Stomach (tissue), 9 donors: ENCODE results near the gene LRFN4. TPM values are rescaled to one million over a fixed set of nuclear protein-coding genes. Genes with fewer than 3 reads are reported as not detected.

Experiments
- DNase-seq, 2 donors: peaks; one replicate each; pipeline versions ENCODE4 v3.0.0 to v3.0.0-alpha.2; 2013 to 2019
- H3K27ac ChIP-seq, 5 donors: fragments of 200-600 bp in 4 of 5; sonication (generic) in 4 of 5; one replicate each; pipeline ENCODE4 v1.5.1; 2013 to 2019; ENCODE audit warnings: mild to moderate bottlenecking in 1 of 5, moderate library complexity in 1 of 5
- H3K27me3 ChIP-seq, 3 donors: fragments of 200-600 bp; sonication (generic); one replicate each; pipeline ENCODE4 v1.5.1; 2017 to 2019; ENCODE audit warnings: mixed run types in 1 of 3
- H3K36me3 ChIP-seq, 4 donors: fragments of 200-600 bp; sonication (generic); 1 replicate in 3 of 4; 2 replicates in 1 of 4; pipeline ENCODE4 v1.5.1; 2016 to 2019
- H3K4me1 ChIP-seq, 4 donors: fragments of 200-600 bp; sonication (generic); one replicate each; pipeline ENCODE4 v1.5.1; 2016 to 2019
- H3K4me3 ChIP-seq, 4 donors: fragments of 200-600 bp; sonication (generic) in 3 of 4; one replicate each; pipeline ENCODE4 v1.5.1; 2016 to 2019; ENCODE audit warnings: mild to moderate bottlenecking in 1 of 4
- H3K9me3 ChIP-seq, 4 donors: fragments of 200-600 bp; sonication (generic); one replicate each; pipeline ENCODE4 v1.5.1; 2016 to 2019
- CTCF ChIP-seq, 7 experiments: fragments of 450-650 bp in 4 of 7; fragments of 200-600 bp in 3 of 7; sonication (generic) in 3 of 7; IDR thresholded peaks; one replicate each; pipeline ENCODE4 v1.5.1; 2016 to 2019; ENCODE audit warnings: antibody characterized with exemption in 7 of 7, control low read depth in 2 of 7, mild to moderate bottlenecking in 1 of 7
- EP300 ChIP-seq: sonication (generic); formaldehyde crosslinking; IDR thresholded peaks from one replicate; pipeline ENCODE4 v1.6.1; 2017; ENCODE audit warnings: antibody characterized with exemption
- POLR2A ChIP-seq, 4 donors: fragments of 450-650 bp; IDR thresholded peaks; one replicate each; pipeline ENCODE4 v1.6.1; 2016; ENCODE audit warnings: antibody characterized with exemption in 4 of 4, control low read depth in 2 of 4, mild to moderate bottlenecking in 1 of 4, moderate library complexity in 1 of 4
- POLR2AphosphoS5 ChIP-seq, 3 donors: sonication (generic); formaldehyde crosslinking; IDR thresholded peaks; one replicate each; pipeline ENCODE4 v1.6.1; 2016; ENCODE audit warnings: antibody characterized with exemption in 3 of 3
- WGBS, 5 donors: extraction: QIAGEN DNeasy Blood & Tissue Kit in 3 of 5; methylation state at CpG; one replicate each; pipeline versions ENCODE4 v1.1.5 to v1.1.7; 2013 to 2018; 5-methylcytosine and 5-hydroxymethylcytosine counted together
- intact Hi-C: fragments of 100-400 bp; cut with DNase I; formaldehyde crosslinking; loops from one replicate; pipeline ENCODE4 v1.15.1; 2023; ENCODE audit warnings: low total_unique reads
- polyA plus RNA-seq, 3 donors: library from polyadenylated mRNA; stranded (reverse); fragments of 200-250 nt; gene quantifications; one replicate each; pipeline ENCODE4 v1.2.3, GENCODE V29; 2013
- total RNA-seq, 5 donors: library from RNA; depleted of rRNA; stranded (reverse); fragments of >200 nt; gene quantifications; one replicate each; pipeline versions ENCODE4 v1.1.0 to v1.2.3, GENCODE V29; 2014 to 2016
- donor health status: healthy with polysubstance abuse.
- donor health status: Bipolar disorder and iron deficiency.
- donor health status: healthy.

Gene LRFN4
- total and polyA plus RNA-seq, 8 donors, result 2.1 to 37.9 (median 12.7) TPM

DNA sequence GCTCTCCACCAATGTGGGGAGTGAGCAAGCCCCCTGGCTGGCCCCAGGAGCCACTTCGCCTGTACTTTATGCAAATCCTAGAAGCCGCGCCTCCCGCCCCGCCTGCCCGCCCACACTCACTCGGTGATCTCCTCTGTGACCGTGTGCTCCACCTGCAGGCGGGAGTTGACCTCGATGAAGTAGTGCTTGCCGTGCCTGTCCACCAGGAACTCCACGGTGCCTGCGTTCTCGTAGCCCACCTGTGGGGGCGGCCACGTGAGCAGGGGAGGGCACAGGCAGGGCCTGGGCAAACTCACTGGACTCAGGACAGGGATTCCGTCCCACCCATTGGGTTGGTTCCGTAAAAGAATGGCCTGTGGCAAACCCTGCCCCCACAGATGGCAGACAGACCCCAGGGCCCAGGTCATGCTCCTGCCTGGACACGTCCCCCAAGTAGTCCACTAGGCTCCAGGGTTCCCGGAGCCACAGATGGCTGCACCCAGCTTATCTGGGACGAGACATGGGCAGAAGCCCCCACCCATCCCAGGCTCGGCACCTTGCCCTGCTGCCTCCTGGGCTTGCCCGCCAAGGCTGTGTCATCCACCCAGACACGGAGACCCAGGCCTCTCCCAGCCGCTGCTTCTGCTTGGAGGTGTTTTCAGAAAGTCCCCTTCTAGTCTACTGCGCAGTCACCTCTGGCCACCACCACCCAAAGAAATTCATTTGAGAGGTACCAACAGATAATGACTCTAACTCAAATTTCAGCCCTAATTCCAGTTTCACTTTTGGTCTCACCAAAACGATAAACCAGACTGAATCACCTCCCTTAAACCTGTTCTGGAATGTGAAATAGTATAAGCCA is 12.1 kb downstream of the LRFN4 start:
- DNase-seq, result peak; percentile 85 to 89
- H3K27me3 ChIP-seq, result no peaks in the 10 kb centered on the region
- H3K36me3 ChIP-seq, result peaks cover 7 to 33% (median 21%) of the 10 kb centered on the region in 4 donors
- peak overlapping the region in 1 of 5 donors; percentile 60 for H3K27ac ChIP-seq
- intact Hi-C loops, result no loop called here
- H3K4me1 ChIP-seq, result peaks cover 0 to 12% (median 5%) of the 10 kb centered on the region in 4 donors
- TF ChIP-seq EP300 (no peak), POLR2AphosphoS5 (IDR thresholded peaks at IDR 0.05) (peak in 1 of 3 donors; percentile 33), CTCF (IDR thresholded peaks at IDR 0.05) (peak in 4 of 7 experiments; percentile 19 to 66 (median 46))
- WGBS, 5 donors, result 37 to 48% (median 41%) methylated on average over 15 to 27 of the region's 27 CpGs
- H3K9me3 ChIP-seq, result no peaks in the 10 kb centered on the region
- H3K4me3 ChIP-seq, result no peak overlapping the region

- WGBS, 5 donors, result 91 to 97% (median 93%) methylated on average over 9 of the region's 9 CpGs
- TF ChIP-seq EP300, result no peak
- TF ChIP-seq POLR2A (IDR thresholded peaks at IDR 0.05), result no peak
- no peak for TF ChIP-seq CTCF (IDR thresholded peaks at IDR 0.05)
- no peak for TF ChIP-seq POLR2AphosphoS5 (IDR thresholded peaks at IDR 0.05)
- H3K36me3 ChIP-seq, result peaks cover 7 to 33% (median 21%) of the 10 kb centered on the region in 4 donors
- no peak overlapping the region for H3K4me3 ChIP-seq
- intact Hi-C loops, result no loop called here
- no peak overlapping the region for H3K27ac ChIP-seq
- DNase-seq, result no peak
- H3K4me1 ChIP-seq, result peaks cover 0 to 9% (median 3%) of the 10 kb centered on the region in 4 donors
- no peaks in the 10 kb centered on the region for H3K9me3 ChIP-seq
- H3K27me3 ChIP-seq, result no peaks in the 10 kb centered on the region
These were observed 12.7 kb downstream of the LRFN4 start for GRCh38 chr11:66869567-66869870.

DNA sequence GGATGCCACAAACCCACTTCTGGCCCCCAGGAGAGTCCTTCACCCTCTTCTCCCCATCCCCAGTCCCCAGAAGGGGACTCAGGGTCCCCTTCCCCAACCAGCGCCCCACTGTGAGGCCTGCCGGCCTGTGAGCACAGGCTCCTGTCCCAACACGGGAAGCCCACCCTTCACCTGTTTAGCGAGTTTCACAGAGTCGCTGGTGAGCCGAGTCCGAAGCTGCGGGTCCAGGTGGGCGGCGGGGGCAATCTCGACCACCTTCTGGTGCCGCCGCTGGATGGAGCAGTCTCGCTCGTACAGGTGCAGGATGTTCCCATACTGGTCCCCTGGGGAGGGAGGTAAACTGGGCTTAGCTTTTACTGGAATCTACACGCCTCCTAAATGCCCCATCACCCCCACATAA is 13.3 kb downstream of the LRFN4 start:
- intact Hi-C loops, result no loop called here
- Histone ChIP-seq H3K4me3 (no peak overlapping the region), H3K9me3 (no peaks in the 10 kb centered on the region), H3K4me1 (peaks cover 0 to 9% (median 3%) of the 10 kb centered on the region in 4 donors), H3K36me3 (peaks cover 7 to 33% (median 21%) of the 10 kb centered on the region in 4 donors), H3K27me3 (no peaks in the 10 kb centered on the region), H3K27ac (no peak overlapping the region)
- WGBS, 5 donors, result 94 to 98% (median 97%) methylated on average over 6 to 16 of the region's 16 CpGs
- TF ChIP-seq POLR2AphosphoS5 (IDR thresholded peaks at IDR 0.05) (no peak), EP300 (no peak), POLR2A (IDR thresholded peaks at IDR 0.05) (no peak), CTCF (IDR thresholded peaks at IDR 0.05) (no peak)
- no peak for DNase-seq

GRCh38 chr11:66870616-66871520 is 14.0 kb downstream of the LRFN4 start:
- Histone ChIP-seq H3K9me3 (no peaks in the 10 kb centered on the region), H3K36me3 (peaks cover 7 to 30% (median 19%) of the 10 kb centered on the region in 4 donors), H3K27ac (no peak overlapping the region), H3K4me1 (peaks cover 0 to 9% (median 3%) of the 10 kb centered on the region in 4 donors), H3K4me3 (no peak overlapping the region), H3K27me3 (no peaks in the 10 kb centered on the region)
- no peak for DNase-seq
- 91 to 94% (median 92%) methylated on average over 28 to 39 of the region's 39 CpGs for WGBS, 5 donors
- no peak for TF ChIP-seq CTCF (IDR thresholded peaks at IDR 0.05)
- TF ChIP-seq POLR2A (IDR thresholded peaks at IDR 0.05), result no peak
- no peak for TF ChIP-seq POLR2AphosphoS5 (IDR thresholded peaks at IDR 0.05)
- TF ChIP-seq EP300, result no peak
- intact Hi-C loops, result no loop called here
